Lung microvascular endothelial cell (primary cell): ENCODE results near the gene ANKS1B. TPM values are rescaled to one million over a fixed set of nuclear protein-coding genes. Genes with fewer than 3 reads are reported as not detected.
"Not testable (repeated sequence)": the region's sequence is repeated elsewhere in the genome, so short reads cannot be mapped to it uniquely, and the experiment has no call there.

Experiments
- DNase-seq, 2 donors: peaks; one replicate each; pipeline versions ENCODE4 v3.0.0 to v3.0.0-alpha.2; 2010; ENCODE audit warnings: low read depth in 2 of 2
- total RNA-seq: library from RNA; depleted of rRNA; stranded (reverse); fragments of >200 nt; gene quantifications from 2 replicates; pipeline ENCODE4 v1.2.1, GENCODE V29; 2014

ANKS1B gene
- total RNA-seq, 1 donor from 2014 or later, result 0.20 TPM

GRCh38 chr12:99875081-99875480 is 109.7 kb downstream of the ANKS1B start:
- DNase-seq, result no peak

DNA sequence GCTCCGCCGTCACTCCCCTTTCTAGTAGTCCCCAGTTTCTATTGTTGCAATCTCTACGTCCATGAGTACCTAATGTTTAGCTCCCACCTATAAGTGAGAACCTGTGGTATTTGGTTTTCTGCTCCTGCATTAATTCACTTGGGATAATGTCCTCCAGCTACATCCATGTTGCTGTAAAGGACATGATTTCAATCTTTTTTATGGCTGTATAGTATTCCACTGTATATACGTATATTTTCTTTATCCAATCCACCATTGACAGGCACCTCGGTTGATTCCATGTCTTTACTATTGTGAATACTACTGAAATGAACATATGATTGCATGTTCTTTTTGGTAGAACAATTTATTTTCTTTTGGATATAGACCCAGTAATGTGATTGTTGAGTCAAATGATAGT is 114.7 kb downstream of the ANKS1B start:
- DNase-seq, result no peak

- DNase-seq, result no peak
Observed at GRCh38 chr12:99861731-99862130, 123.0 kb downstream of the ANKS1B start.

GRCh38 chr12:99859126-99859525 is 125.6 kb downstream of the ANKS1B start:
- DNase-seq, result no peak

DNA sequence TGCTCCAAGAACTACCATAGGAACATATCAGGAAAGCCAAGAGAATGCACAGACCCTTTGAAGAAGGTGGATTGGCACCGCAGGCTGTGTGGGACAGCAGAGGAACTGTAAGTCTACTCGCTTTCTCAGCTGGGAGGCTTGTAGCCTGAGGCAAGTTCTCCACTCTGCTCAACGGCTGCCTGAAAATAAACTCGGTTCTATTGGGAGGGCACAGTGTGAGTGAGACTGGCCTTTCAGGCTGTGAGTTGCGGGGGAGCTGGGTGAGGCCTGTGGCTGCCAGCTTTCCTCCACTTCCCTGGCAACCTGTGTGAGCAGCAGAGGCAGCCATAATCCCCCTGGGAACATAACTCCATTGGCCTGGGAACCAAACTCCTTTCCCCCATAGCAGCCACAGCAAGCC is 132.1 kb downstream of the ANKS1B start:
- DNase-seq, result no peak

DNA sequence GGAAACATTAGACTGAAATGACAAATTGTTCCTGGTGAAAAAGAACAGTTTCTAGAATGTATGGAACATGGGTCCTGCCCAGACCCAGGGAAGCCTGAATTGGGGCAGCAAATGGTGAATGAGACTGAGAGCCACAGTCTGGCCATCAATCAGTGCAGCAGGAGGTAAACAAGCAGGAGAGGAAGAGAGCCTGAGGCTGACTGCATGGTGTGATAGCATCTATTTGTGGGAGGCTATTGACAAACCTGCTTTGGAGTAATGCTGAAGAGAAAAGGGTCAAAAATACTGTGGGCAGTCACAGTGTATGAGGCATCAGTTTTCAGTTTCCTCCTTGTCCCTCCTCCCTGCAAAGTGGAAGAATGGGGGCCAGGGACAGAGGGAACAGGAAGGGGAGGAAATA is 136.8 kb downstream of the ANKS1B start:
- no peak for DNase-seq

GRCh38 chr12:99834710-99835109 is 150.0 kb downstream of the ANKS1B start:
- DNase-seq, result no peak

- DNase-seq, result no peak
Observed at GRCh38 chr12:99833397-99833796, 151.3 kb downstream of the ANKS1B start.

- no peak for DNase-seq
Observed at GRCh38 chr12:99824900-99825542, 159.7 kb downstream of the ANKS1B start.

DNA sequence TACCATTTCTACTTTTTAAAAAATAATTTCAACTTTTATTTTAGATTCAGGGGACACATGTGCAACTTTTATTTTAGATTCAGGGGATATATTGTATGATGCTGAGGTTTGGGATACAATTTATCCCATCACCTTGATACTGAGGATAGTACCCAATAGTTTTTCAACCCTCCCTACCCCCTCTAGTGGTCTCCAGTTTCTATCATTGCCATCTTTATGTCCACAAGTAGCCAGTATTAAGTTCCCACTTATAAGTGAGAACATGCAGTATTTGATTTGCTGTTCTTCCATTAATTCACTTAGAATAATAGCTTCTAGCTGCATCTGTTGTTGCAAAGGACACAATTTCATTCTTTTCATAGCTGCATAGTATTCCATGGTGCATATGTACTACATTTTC is 162.5 kb downstream of the ANKS1B start:
- DNase-seq, result no peak

DNA sequence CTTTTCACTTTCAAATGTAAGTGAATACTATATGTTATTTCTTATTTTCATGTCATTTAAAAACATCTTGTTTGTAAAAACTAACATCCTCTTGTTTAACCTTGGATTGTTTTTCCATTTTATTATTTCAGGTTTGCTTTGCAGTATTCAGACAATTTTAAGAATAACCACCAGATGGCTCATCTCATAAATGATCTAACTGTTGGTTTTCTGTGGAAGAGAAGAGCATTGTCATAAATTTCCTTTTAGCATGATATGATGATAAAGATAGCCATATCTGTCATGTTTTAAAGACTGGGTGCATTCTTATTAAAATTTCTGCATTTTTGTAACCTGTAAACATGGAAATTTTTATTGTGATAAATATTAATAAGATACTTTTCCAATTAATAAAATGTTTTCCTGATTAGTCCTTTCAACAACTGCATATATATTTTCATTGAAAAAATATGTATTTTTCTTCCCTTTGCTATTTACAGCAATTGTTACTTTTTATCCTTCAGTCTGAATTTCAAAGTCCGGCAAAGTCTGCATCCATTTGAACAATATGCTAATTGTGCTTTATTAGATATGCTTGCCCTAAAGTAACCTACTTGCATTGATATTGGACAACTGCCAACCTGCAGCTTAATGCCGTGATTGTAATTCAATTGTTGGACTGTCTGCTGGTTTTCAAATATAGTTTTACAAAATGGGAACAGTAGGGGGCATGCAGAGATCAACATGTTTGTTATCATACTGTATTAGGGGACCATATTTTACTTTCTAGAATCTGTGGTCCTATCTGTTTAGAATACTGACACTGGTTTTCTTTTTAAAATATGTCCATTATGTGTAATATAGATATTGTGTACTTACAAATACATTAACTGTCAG is 173.8 kb downstream of the ANKS1B start:
- peak; percentile 17 to 73 for DNase-seq

DNA sequence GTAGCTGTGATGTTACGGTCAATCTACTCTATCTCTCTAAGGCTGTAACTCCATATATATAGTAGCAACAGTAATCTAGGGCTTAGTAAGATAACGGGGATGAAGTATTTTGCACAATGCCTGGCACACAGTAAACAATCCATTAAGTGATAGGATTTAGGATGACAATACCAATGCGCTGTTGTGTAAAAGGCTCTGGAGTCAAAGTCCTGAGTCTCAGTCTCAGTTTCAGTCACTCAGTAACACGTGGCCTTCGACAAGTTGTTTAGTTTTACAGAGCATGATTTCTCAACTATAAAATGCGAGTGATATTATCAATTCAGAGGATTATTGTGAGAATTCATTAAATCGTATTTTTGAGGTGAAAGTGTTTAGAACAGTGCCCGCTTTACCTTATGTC is 174.8 kb downstream of the ANKS1B start:
- DNase-seq, result no peak

DNA sequence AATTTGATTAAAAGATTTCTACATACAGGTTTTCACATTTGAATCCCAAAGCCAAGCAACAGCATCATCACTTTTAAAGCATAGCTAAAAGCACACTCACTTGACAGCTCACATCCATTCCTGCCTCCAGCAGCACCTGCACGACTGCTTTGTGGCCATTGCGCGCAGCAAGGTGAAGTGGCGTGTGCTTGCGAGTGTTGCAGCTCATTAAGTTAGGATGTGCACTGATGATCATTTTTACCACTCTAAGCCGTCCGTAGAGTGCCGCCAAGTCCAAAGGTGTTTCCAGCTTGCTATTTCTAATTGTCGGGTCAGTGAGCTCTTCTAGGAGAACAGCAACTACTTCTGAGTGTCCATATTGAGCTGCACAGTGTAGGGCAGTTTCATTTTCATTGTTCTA is 178.4 kb downstream of the ANKS1B start:
- DNase-seq, result no peak

DNA sequence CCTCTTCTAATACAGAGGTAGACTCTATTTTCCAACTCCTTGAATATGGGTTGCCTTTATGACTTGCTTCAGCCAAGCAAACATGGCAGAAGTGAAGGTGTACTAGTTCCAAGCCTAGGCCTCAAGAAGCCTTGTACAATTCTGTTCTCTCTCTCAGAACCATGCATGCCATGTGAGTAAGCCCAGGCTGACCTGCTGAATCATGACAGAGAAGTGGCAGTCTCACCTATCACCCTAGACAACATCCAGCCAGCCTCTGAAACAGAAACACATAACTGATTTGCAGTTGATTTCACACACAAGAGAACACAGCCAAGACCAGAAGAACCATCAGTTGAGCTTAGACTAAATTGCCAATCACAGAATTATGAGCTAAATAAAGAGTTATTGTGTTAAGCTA is 180.0 kb downstream of the ANKS1B start:
- no peak for DNase-seq

GRCh38 chr12:99800605-99801004 is 184.1 kb downstream of the ANKS1B start:
- no peak for DNase-seq

DNA sequence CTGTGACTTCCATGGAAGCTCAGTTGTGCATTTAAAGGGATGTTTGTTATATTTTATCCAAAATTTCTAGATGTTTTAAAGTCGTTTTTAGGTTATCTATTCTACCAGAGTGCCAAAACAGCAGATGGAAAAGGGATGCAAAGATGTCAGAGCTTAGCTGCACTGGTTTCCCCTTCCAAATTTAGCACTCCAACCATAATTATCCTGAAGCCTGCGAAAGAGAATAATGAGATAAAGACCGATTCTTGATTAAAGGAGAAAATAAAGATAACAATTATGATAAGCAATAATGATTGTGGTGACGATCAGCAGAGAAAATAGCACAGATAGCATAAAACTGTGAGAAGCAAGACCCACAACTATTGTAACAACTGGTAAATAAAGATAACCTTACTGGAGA is 186.8 kb downstream of the ANKS1B start:
- DNase-seq, result not testable (repeated sequence)

DNA sequence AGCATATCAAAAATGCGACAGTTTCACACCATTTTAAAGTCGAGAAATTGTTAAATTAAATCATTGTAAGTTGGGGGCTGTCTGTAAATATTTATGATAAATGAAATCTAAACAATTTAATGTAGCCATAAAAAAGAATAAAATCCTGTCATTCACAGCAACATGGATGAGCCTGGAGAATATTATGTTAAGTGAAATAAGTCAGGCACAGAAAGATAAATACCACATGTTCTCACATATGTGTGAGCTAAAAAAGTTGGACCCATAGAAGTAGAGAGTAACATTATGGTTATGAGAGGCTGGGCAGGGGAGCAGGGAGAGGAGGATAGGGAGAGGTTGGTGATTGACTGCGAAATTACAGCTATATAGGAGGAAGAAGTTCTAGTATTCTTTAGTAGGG is 201.3 kb downstream of the ANKS1B start:
- DNase-seq, result no peak

GRCh38 chr12:99772274-99772673 is 212.5 kb downstream of the ANKS1B start:
- DNase-seq, result no peak

GRCh38 chr12:99771659-99772058 is 213.1 kb downstream of the ANKS1B start:
- DNase-seq, result no peak

- DNase-seq, result no peak
Observed at GRCh38 chr12:99769396-99769980, 215.2 kb downstream of the ANKS1B start.

DNA sequence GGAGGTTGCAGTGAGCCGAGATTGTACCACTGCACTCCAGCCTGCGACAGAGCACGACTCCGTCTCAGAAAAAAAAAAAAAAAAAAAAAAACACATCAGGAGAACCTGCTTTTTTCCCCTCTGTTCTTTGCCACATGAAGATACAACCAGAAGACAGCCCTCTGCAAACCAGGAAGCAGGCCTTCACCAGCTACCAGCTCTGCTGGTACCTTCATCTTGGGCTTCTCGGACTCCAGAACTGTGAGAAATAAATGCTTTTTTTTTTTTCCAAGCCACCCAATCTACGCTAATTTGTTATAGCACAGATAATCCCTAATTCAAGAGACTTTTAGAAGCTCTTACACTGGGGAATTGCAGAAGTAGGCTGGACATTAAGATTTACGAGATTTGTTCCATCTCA is 216.0 kb downstream of the ANKS1B start:
- DNase-seq, result no peak

GRCh38 chr12:99767809-99768208 is 216.9 kb downstream of the ANKS1B start:
- peak; percentile 16 to 19 for DNase-seq

- DNase-seq, result no peak
Observed at GRCh38 chr12:99766408-99766807, 218.3 kb downstream of the ANKS1B start.
